ENCODE data around the gene FBLIM1.

The FBLIM1 gene

GRCh38 chr1:15730936-15731335, 27.7 kb upstream of the FBLIM1 start:
- no peak for DNase-seq (ENCODE audit: low read depth)
- no peak for TF ChIP-seq CTCF (conservative IDR thresholded peaks at IDR 0.05; ENCODE audit: control insufficient read depth, insufficient read depth, low read depth, low read length)
- H3K4me3 ChIP-seq (ENCODE audit: control insufficient read depth, low read depth, low read length): no peak overlapping the region

GRCh38 chr1:15731735-15732685, 26.6 kb upstream of the FBLIM1 start:
- no peak for TF ChIP-seq CTCF (conservative IDR thresholded peaks at IDR 0.05; ENCODE audit: control insufficient read depth, insufficient read depth, low read depth, low read length)
- DNase-seq (ENCODE audit: low read depth): no peak
- no peak overlapping the region for H3K4me3 ChIP-seq (ENCODE audit: control insufficient read depth, low read depth, low read length)

- H3K4me3 ChIP-seq (ENCODE audit: control insufficient read depth, low read depth, low read length): no peak overlapping the region
- DNase-seq (ENCODE audit: low read depth): no peak
- no peak for TF ChIP-seq CTCF (conservative IDR thresholded peaks at IDR 0.05; ENCODE audit: control insufficient read depth, insufficient read depth, low read depth, low read length)
Observed at GRCh38 chr1:15732686-15733081, 25.9 kb upstream of the FBLIM1 start.

- no peak overlapping the region for H3K4me3 ChIP-seq (ENCODE audit: control insufficient read depth, low read depth, low read length)
- TF ChIP-seq CTCF (conservative IDR thresholded peaks at IDR 0.05; ENCODE audit: control insufficient read depth, insufficient read depth, low read depth, low read length): no peak
- DNase-seq (ENCODE audit: low read depth): no peak
Observed at GRCh38 chr1:15733218-15733725, 25.3 kb upstream of the FBLIM1 start.

GRCh38 chr1:15733726-15734226, 24.8 kb upstream of the FBLIM1 start:
- no peak for DNase-seq (ENCODE audit: low read depth)
- H3K4me3 ChIP-seq (ENCODE audit: control insufficient read depth, low read depth, low read length): no peak overlapping the region
- no peak for TF ChIP-seq CTCF (conservative IDR thresholded peaks at IDR 0.05; ENCODE audit: control insufficient read depth, insufficient read depth, low read depth, low read length)

- TF ChIP-seq CTCF (conservative IDR thresholded peaks at IDR 0.05; ENCODE audit: control insufficient read depth, insufficient read depth, low read depth, low read length): no peak
- no peak overlapping the region for H3K4me3 ChIP-seq (ENCODE audit: control insufficient read depth, low read depth, low read length)
- no peak for DNase-seq (ENCODE audit: low read depth)
Observed at GRCh38 chr1:15734296-15734695, 24.3 kb upstream of the FBLIM1 start.

Measured in fibroblast of mammary gland (primary cell).